DOHH2 (cell line): ENCODE measurements around the gene KIDINS220.
A peak's percentile ranks its signal among the peaks of the same experiment; 100 is the strongest.

ENCODE experiments used
- H3F3A ChIP-seq: fragments of 200-600 bp; sonication (generic), shearing (Covaris generic); 2 replicates; pipeline ENCODE4 v1.6.0; 2016; ENCODE audit warnings: antibody characterized with exemption, mild to moderate bottlenecking; ENCODE audit not compliant: control insufficient read depth, insufficient read depth
- H3K27ac ChIP-seq: fragments of 200-600 bp; sonication (generic); 2 replicates; pipeline ENCODE4 v1.5.1; 2014; ENCODE audit warnings: low read depth, mild to moderate bottlenecking, low read length, moderate library complexity
- H3K27me3 ChIP-seq: fragments of 200-600 bp; sonication (generic); 2 replicates; pipeline ENCODE4 v1.6.1; 2014; ENCODE audit warnings: mild to moderate bottlenecking, low read length, mixed read lengths; ENCODE audit not compliant: control insufficient read depth
- H3K36me3 ChIP-seq: fragments of 200-600 bp; sonication (generic); 2 replicates; pipeline ENCODE4 v1.6.1; 2014; ENCODE audit warnings: mild to moderate bottlenecking, low read length, moderate library complexity, mixed read lengths; ENCODE audit not compliant: control insufficient read depth
- H3K4me1 ChIP-seq: fragments of 200-600 bp; sonication (generic); 2 replicates; pipeline ENCODE4 v1.6.1; 2014; ENCODE audit warnings: mild to moderate bottlenecking, low read length, mixed read lengths; ENCODE audit not compliant: control insufficient read depth
- H3K4me2 ChIP-seq: fragments of 200-600 bp; sonication (generic); 2 replicates; pipeline ENCODE4 v1.6.0; 2014; ENCODE audit warnings: mild to moderate bottlenecking, low read length, moderate library complexity
- H3K4me3 ChIP-seq: fragments of 200-600 bp; sonication (generic); 2 replicates; pipeline ENCODE4 v1.5.1; 2014; ENCODE audit warnings: mild to moderate bottlenecking, low read length, mixed read lengths
- H3K79me2 ChIP-seq: fragments of 200-600 bp; sonication (generic); 2 replicates; pipeline ENCODE4 v1.6.1; 2014; ENCODE audit warnings: mild to moderate bottlenecking, low read length, mixed read lengths; ENCODE audit not compliant: control insufficient read depth
- H3K9me2 ChIP-seq: fragments of 200-600 bp; sonication (generic); replicated peaks from 2 replicates; pipeline ENCODE4 v1.6.1; 2014; ENCODE audit warnings: mild to moderate bottlenecking, low read length, mixed read lengths; ENCODE audit not compliant: control insufficient read depth
- H3K9me3 ChIP-seq: fragments of 200-600 bp; sonication (generic); 2 replicates; pipeline ENCODE4 v1.6.1; 2014; ENCODE audit warnings: antibody characterized with exemption, low read length, mixed read lengths; ENCODE audit not compliant: control insufficient read depth, insufficient read depth
- H4K20me1 ChIP-seq: fragments of 200-600 bp; sonication (generic); 2 replicates; pipeline ENCODE4 v1.6.0; 2014; ENCODE audit warnings: low read depth, mild to moderate bottlenecking, antibody characterized with exemption, low read length, moderate library complexity; ENCODE audit not compliant: control insufficient read depth, insufficient read depth
- CTCF ChIP-seq: fragments of 200-600 bp; sonication (generic); IDR thresholded peaks from one replicate; pipeline ENCODE4 v1.5.1; 2014; ENCODE audit warnings: antibody characterized with exemption, mild to moderate bottlenecking, low read depth, low read length; ENCODE audit not compliant: poor library complexity, severe bottlenecking
- EZH2phosphoT487 ChIP-seq: fragments of 200-600 bp; sonication (generic); IDR thresholded peaks from 2 replicates; pipeline ENCODE4 v1.6.1; 2017; ENCODE audit warnings: borderline replicate concordance, mild to moderate bottlenecking, antibody characterized with exemption, low read length, moderate library complexity, mixed read lengths

Gene KIDINS220

GRCh38 chr2:8885449-8886201, 48.2 kb upstream of the KIDINS220 start:
- H3K9me3 ChIP-seq = no peaks in the 10 kb centered on the region
- no peaks in the 10 kb centered on the region for H4K20me1 ChIP-seq
- H3K36me3 ChIP-seq = no peaks in the 10 kb centered on the region
- no peaks in the 10 kb centered on the region for H3F3A ChIP-seq
- peak overlapping the region; percentile 32; the same call in 1 of the 2 replicates for H3K4me2 ChIP-seq
- no peaks in the 10 kb centered on the region for H3K27me3 ChIP-seq
- H3K4me3 ChIP-seq = no peak overlapping the region
- H3K27ac ChIP-seq = no peak overlapping the region
- H3K4me1 ChIP-seq = peaks cover 31% of the 10 kb centered on the region
- no peaks in the 10 kb centered on the region for H3K79me2 ChIP-seq
- no peak for TF ChIP-seq EZH2phosphoT487
- H3K9me2 ChIP-seq = no peaks in the 10 kb centered on the region

- Histone ChIP-seq H3K27ac (no peak overlapping the region), H3K79me2 (no peaks in the 10 kb centered on the region), H3K9me2 (no peaks in the 10 kb centered on the region), H3K4me1 (peaks cover 30% of the 10 kb centered on the region), H3K9me3 (no peaks in the 10 kb centered on the region), H3K36me3 (no peaks in the 10 kb centered on the region), H3K27me3 (no peaks in the 10 kb centered on the region), H3K4me2 (no peak overlapping the region), H3K4me3 (no peak overlapping the region), H4K20me1 (no peaks in the 10 kb centered on the region), H3F3A (no peaks in the 10 kb centered on the region)
- TF ChIP-seq CTCF (no peak), EZH2phosphoT487 (no peak)
Observed at GRCh38 chr2:8884812-8885211, 47.4 kb upstream of the KIDINS220 start.

- H3K9me3 ChIP-seq = no peaks in the 10 kb centered on the region
- no peak overlapping the region for H3K4me3 ChIP-seq
- H3F3A ChIP-seq = no peaks in the 10 kb centered on the region
- no peak overlapping the region for H3K4me2 ChIP-seq
- no peak for TF ChIP-seq EZH2phosphoT487
- TF ChIP-seq CTCF = peak; percentile 58
- no peak overlapping the region for H3K27ac ChIP-seq
- peaks cover 19% of the 10 kb centered on the region for H3K4me1 ChIP-seq
- H4K20me1 ChIP-seq = no peaks in the 10 kb centered on the region
- H3K79me2 ChIP-seq = no peaks in the 10 kb centered on the region
- no peaks in the 10 kb centered on the region for H3K36me3 ChIP-seq
- H3K9me2 ChIP-seq = no peaks in the 10 kb centered on the region
- H3K27me3 ChIP-seq = no peaks in the 10 kb centered on the region
Observed at GRCh38 chr2:8882094-8882493, 44.7 kb upstream of the KIDINS220 start.

GRCh38 chr2:8877894-8878293, 40.5 kb upstream of the KIDINS220 start:
- no peaks in the 10 kb centered on the region for H3K36me3 ChIP-seq
- H3K79me2 ChIP-seq = no peaks in the 10 kb centered on the region
- no peak overlapping the region for H3K27ac ChIP-seq
- no peaks in the 10 kb centered on the region for H3K27me3 ChIP-seq
- H3K4me3 ChIP-seq = no peak overlapping the region
- no peaks in the 10 kb centered on the region for H4K20me1 ChIP-seq
- H3K4me1 ChIP-seq = 0 out of 2 replicates have a peak, but pooled peaks cover 7% of the 10 kb centered on the region
- H3K9me3 ChIP-seq = no peaks in the 10 kb centered on the region
- H3K4me2 ChIP-seq = no peak overlapping the region
- no peaks in the 10 kb centered on the region for H3K9me2 ChIP-seq
- TF ChIP-seq CTCF (no peak), EZH2phosphoT487 (no peak)
- H3F3A ChIP-seq = no peaks in the 10 kb centered on the region
